Stomach (tissue), 4 donors: Measurements from ENCODE around the gene NTRK2.

Experiments used
- CTCF ChIP-seq, 7 experiments: fragments of 450-650 bp in 4 of 7; fragments of 200-600 bp in 3 of 7; sonication (generic) in 3 of 7; IDR thresholded peaks; one replicate each; pipeline ENCODE4 v1.5.1; 2016 to 2019; ENCODE audit warnings: antibody characterized with exemption in 7 of 7, control low read depth in 2 of 7, mild to moderate bottlenecking in 1 of 7
- EP300 ChIP-seq: sonication (generic); formaldehyde crosslinking; IDR thresholded peaks from one replicate; pipeline ENCODE4 v1.6.1; 2017; ENCODE audit warnings: antibody characterized with exemption
- POLR2A ChIP-seq, 4 donors: fragments of 450-650 bp; IDR thresholded peaks; one replicate each; pipeline ENCODE4 v1.6.1; 2016; ENCODE audit warnings: antibody characterized with exemption in 4 of 4, control low read depth in 2 of 4, mild to moderate bottlenecking in 1 of 4, moderate library complexity in 1 of 4
- POLR2AphosphoS5 ChIP-seq, 3 donors: sonication (generic); formaldehyde crosslinking; IDR thresholded peaks; one replicate each; pipeline ENCODE4 v1.6.1; 2016; ENCODE audit warnings: antibody characterized with exemption in 3 of 3

DNA sequence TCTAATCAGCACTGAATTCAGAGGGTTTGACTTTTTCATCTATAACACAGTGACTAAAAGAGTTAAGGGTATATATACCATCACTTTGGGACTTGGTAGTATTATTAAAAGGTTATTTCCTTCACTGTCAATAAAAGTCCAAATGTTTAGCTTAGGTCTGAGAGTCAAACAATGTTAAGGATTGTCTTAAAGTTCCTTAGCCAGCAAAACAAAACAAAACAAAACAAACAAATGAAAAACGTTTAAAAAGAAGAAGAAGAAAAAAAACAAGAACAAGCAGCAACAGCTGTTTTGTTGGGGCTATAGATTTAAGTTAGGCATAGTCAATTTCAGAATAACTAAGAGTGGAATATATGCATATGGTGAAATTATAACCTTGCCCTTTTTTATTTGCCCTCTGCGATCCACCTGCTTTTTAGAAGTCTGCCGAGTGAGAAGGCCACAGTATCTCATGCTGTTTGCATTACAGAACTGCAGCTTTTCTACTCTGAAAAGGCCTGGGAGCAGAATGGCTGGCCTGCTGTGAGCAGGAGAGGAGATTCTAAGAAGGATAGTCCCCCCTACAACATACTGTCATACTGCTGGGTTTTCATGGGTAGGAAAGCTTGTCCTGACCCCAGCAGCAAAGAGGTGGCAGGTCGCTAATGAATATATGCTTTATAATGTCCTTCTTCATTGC is 141.7 kb downstream of the NTRK2 start:
- TF ChIP-seq CTCF (IDR thresholded peaks at IDR 0.05) (no peak), EP300 (no peak), POLR2A (IDR thresholded peaks at IDR 0.05) (no peak), POLR2AphosphoS5 (IDR thresholded peaks at IDR 0.05) (no peak)
